ENCODE results near the gene PCGF3. TPM values are rescaled to one million over a fixed set of nuclear protein-coding genes. Genes with fewer than 3 reads are reported as not detected.

Gene PCGF3
- total and polyA plus RNA-seq, 9 of the 15 experiments (the other 6 are each of a cell fraction or from before 2014, with no cell fraction given): 2.6 to 46.1 (median 20.3) TPM

GRCh38 chr4:729336-730315 lies 24.0 kb downstream of the PCGF3 start:
- in situ Hi-C loops (cut with MboI): no loop called here
- ATAC-seq (no peak), DNase-seq (ENCODE audit: extremely low read depth in 1 of 4, low spot score in 3 of 4) (no peak), FAIRE-seq (no peak)
- Histone ChIP-seq H3K4me3 (no peak overlapping the region), H3K27me3 (ENCODE audit: control insufficient read depth in 2 of 2, insufficient read depth in 2 of 2, low read length in 2 of 2) (no peaks in the 10 kb centered on the region), H4K20me1 (replicated peaks; ENCODE audit: control insufficient read depth, insufficient read depth, low read length) (no peaks in the 10 kb centered on the region; the same call in 1 of the 2 replicates), H3K4me2 (ENCODE audit: insufficient read depth, low read length) (no peak overlapping the region), H2AFZ (ENCODE audit: low read depth, low read length) (no peak overlapping the region), H3K9ac (ENCODE audit: insufficient read depth in 1 of 2, low read depth in 2 of 2, low read length in 2 of 2) (peak overlapping the region in 1 of 2 experiments; percentile 58; a peak in 2 of 4 replicates), H3K4me1 (replicated peaks in 1 of 2; ENCODE audit: control insufficient read depth in 2 of 2, insufficient read depth in 2 of 2, low read length in 2 of 2) (peaks cover 20 to 63% of the 10 kb centered on the region in 2 experiments), H3K79me2 (ENCODE audit: control insufficient read depth, insufficient read depth, low read length) (peaks cover 35% of the 10 kb centered on the region), H3K9me3 (replicated peaks; ENCODE audit: control insufficient read depth, insufficient read depth, low read depth, low read length) (peaks cover 4% of the 10 kb centered on the region), H3K27ac (ENCODE audit: extremely low read depth, low read depth, low read length) (no peak overlapping the region), H3K36me3 (ENCODE audit: control insufficient read depth, insufficient read depth, low read length) (peaks cover 35% of the 10 kb centered on the region; the same call in 2 of the 3 replicates), H3K9me1 (ENCODE audit: control insufficient read depth, insufficient read depth, low read length) (no peaks in the 10 kb centered on the region)
- ChIA-PET POLR2A (no interaction called here), CTCF (ENCODE audit: low intra/inter-chr PET ratio) (no interaction called here)
- WGBS (ENCODE audit: insufficient coverage, low coverage, missing lambda C conversion rate): 78% methylated on average over 15 of the region's 20 CpGs
- intact Hi-C loops (cut with micrococcal nuclease): loop anchor here (10.0 kb wide), 1 partner anchor 45 kb away; the partner anchor contains the start of gene SLC49A3
- no TSS peak for BruUV-seq (replicated peaks)
- TF ChIP-seq TRIM28 (IDR thresholded peaks at IDR 0.05) (no peak), SMAD1 (IDR thresholded peaks at IDR 0.05; ENCODE audit: low read depth, low read length, partially characterized antibody) (no peak), RNF219 (CRISPR knock-in tag; IDR thresholded peaks at IDR 0.05) (no peak), E2F1 (CRISPR knock-in tag; IDR thresholded peaks at IDR 0.05) (no peak), GABPA (tag; conservative IDR thresholded peaks at IDR 0.05; ENCODE audit: low read depth) (no peak), RFX1 (IDR thresholded peaks at IDR 0.05) (no peak), THRA (IDR thresholded peaks at IDR 0.05) (no peak), MCM2 (IDR thresholded peaks at IDR 0.05; ENCODE audit: low read depth) (no peak), PHF8 (IDR thresholded peaks at IDR 0.05; ENCODE audit: borderline replicate concordance, low read length) (no peak), CCAR2 (IDR thresholded peaks at IDR 0.05; ENCODE audit: low read depth, low read length) (no peak), MEIS2 (IDR thresholded peaks at IDR 0.05; ENCODE audit: partially characterized antibody) (no peak), CBX2 (IDR thresholded peaks at IDR 0.05; ENCODE audit: insufficient read depth, low read length, poor library complexity, severe bottlenecking) (no peak), MTA1 (IDR thresholded peaks at IDR 0.05; ENCODE audit: borderline replicate concordance) (no peak), ELK1 (CRISPR knock-in tag; IDR thresholded peaks at IDR 0.05) (no peak), MAX (CRISPR knock-in tag; IDR thresholded peaks at IDR 0.05) (no peak)

All from K562 (cell line).